ENCODE results near the gene TMEM131.
"Not testable (repeated sequence)": the region's sequence is repeated elsewhere in the genome, so short reads cannot be mapped to it uniquely, and the experiment has no call there.

TMEM131 gene

GRCh38 chr2:97924194-97924593 lies 71.6 kb downstream of the TMEM131 start:
- no peaks in the 10 kb centered on the region for H3K9me3 ChIP-seq (ENCODE audit: insufficient read depth, low read length)
- no peak overlapping the region for H3K4me2 ChIP-seq (ENCODE audit: low read length)
- H3K9ac ChIP-seq (ENCODE audit: low read length): no peak overlapping the region
- peaks cover 41% of the 10 kb centered on the region for H4K20me1 ChIP-seq (ENCODE audit: insufficient read depth, low read length)
- peaks cover 6% of the 10 kb centered on the region; the same call in 1 of the 2 replicates for H3K4me1 ChIP-seq (ENCODE audit: low read length)
- peaks cover 53% of the 10 kb centered on the region for H3K36me3 ChIP-seq (replicated peaks; ENCODE audit: low read depth, low read length)
- no peak overlapping the region for H2AFZ ChIP-seq (ENCODE audit: low read depth, low read length)
- no peak overlapping the region for H3K27ac ChIP-seq (ENCODE audit: low read length)
- no peaks in the 10 kb centered on the region for H3K27me3 ChIP-seq (ENCODE audit: low read depth, low read length)
- peaks cover 81% of the 10 kb centered on the region for H3K79me2 ChIP-seq (ENCODE audit: low read length)
- H3K4me3 ChIP-seq (ENCODE audit: low read length): no peak overlapping the region
- no peak for TF ChIP-seq EZH2phosphoT487 (IDR thresholded peaks at IDR 0.05; ENCODE audit: low read depth)
- TF ChIP-seq CTCF (IDR thresholded peaks at IDR 0.05; ENCODE audit: low read depth, low read length): no peak

- no peak overlapping the region for H3K27ac ChIP-seq (ENCODE audit: low read length)
- peaks cover 4% of the 10 kb centered on the region for H3K4me1 ChIP-seq (ENCODE audit: low read length)
- no peak overlapping the region for H3K4me2 ChIP-seq (ENCODE audit: low read length)
- peaks cover 49% of the 10 kb centered on the region for H3K36me3 ChIP-seq (replicated peaks; ENCODE audit: low read depth, low read length)
- H3K27me3 ChIP-seq (ENCODE audit: low read depth, low read length): no peaks in the 10 kb centered on the region
- H4K20me1 ChIP-seq (ENCODE audit: insufficient read depth, low read length): peaks cover 33% of the 10 kb centered on the region
- H2AFZ ChIP-seq (ENCODE audit: low read depth, low read length): no peak overlapping the region
- H3K9ac ChIP-seq (ENCODE audit: low read length): no peak overlapping the region
- TF ChIP-seq CTCF (IDR thresholded peaks at IDR 0.05; ENCODE audit: low read depth, low read length): no peak
- TF ChIP-seq EZH2phosphoT487 (IDR thresholded peaks at IDR 0.05; ENCODE audit: low read depth): no peak
- no peaks in the 10 kb centered on the region for H3K9me3 ChIP-seq (ENCODE audit: insufficient read depth, low read length)
- no peak overlapping the region for H3K4me3 ChIP-seq (ENCODE audit: low read length)
- peaks cover 82% of the 10 kb centered on the region for H3K79me2 ChIP-seq (ENCODE audit: low read length)
Observed at GRCh38 chr2:97919858-97920257, 75.9 kb downstream of the TMEM131 start.

GRCh38 chr2:97918818-97919217 lies 76.9 kb downstream of the TMEM131 start:
- Histone ChIP-seq H3K4me2 (ENCODE audit: low read length) (no peak overlapping the region), H3K36me3 (replicated peaks; ENCODE audit: low read depth, low read length) (peaks cover 50% of the 10 kb centered on the region), H3K79me2 (ENCODE audit: low read length) (peaks cover 85% of the 10 kb centered on the region), H3K27me3 (ENCODE audit: low read depth, low read length) (no peaks in the 10 kb centered on the region), H4K20me1 (ENCODE audit: insufficient read depth, low read length) (peaks cover 27% of the 10 kb centered on the region), H3K9me3 (ENCODE audit: insufficient read depth, low read length) (no peaks in the 10 kb centered on the region), H3K27ac (ENCODE audit: low read length) (no peak overlapping the region), H3K4me3 (ENCODE audit: low read length) (no peak overlapping the region), H3K9ac (ENCODE audit: low read length) (no peak overlapping the region), H2AFZ (ENCODE audit: low read depth, low read length) (no peak overlapping the region), H3K4me1 (ENCODE audit: low read length) (peaks cover 15% of the 10 kb centered on the region)
- TF ChIP-seq CTCF (IDR thresholded peaks at IDR 0.05; ENCODE audit: low read depth, low read length): no peak
- no peak for TF ChIP-seq EZH2phosphoT487 (IDR thresholded peaks at IDR 0.05; ENCODE audit: low read depth)

GRCh38 chr2:97917668-97918067 lies 78.1 kb downstream of the TMEM131 start:
- not testable (repeated sequence) for H3K27me3 ChIP-seq (ENCODE audit: low read depth, low read length); H3K27ac ChIP-seq (ENCODE audit: low read length); H3K4me3 ChIP-seq (ENCODE audit: low read length); H2AFZ ChIP-seq (ENCODE audit: low read depth, low read length); H3K4me2 ChIP-seq (ENCODE audit: low read length); H3K9ac ChIP-seq (ENCODE audit: low read length); H3K9me3 ChIP-seq (ENCODE audit: insufficient read depth, low read length)
- Histone ChIP-seq H3K36me3 (replicated peaks; ENCODE audit: low read depth, low read length) (peaks cover 54% of the 10 kb centered on the region), H4K20me1 (ENCODE audit: insufficient read depth, low read length) (peaks cover 27% of the 10 kb centered on the region), H3K4me1 (ENCODE audit: low read length) (peaks cover 26% of the 10 kb centered on the region), H3K79me2 (ENCODE audit: low read length) (peaks cover 96% of the 10 kb centered on the region)

Measured in OCI-LY3 (cell line).